OCI-LY3 (cell line): ENCODE results near the gene PYCR2.
A peak's percentile ranks its signal among the peaks of the same experiment; 100 is the strongest.

Experiments used
- H2AFZ ChIP-seq: fragments of 200-600, 300-600 bp; shearing (Covaris generic); 2 replicates; pipeline ENCODE4 v1.6.0; 2014; ENCODE audit warnings: antibody characterized with exemption, low read depth, low read length
- H3K27ac ChIP-seq: fragments of 200-600, 300-600 bp; sonication (generic); 2 replicates; pipeline ENCODE4 v1.5.1; 2014; ENCODE audit warnings: mild to moderate bottlenecking, low read length, moderate library complexity, mixed read lengths
- H3K27me3 ChIP-seq: fragments of 200-600, 300-600 bp; sonication (generic); 2 replicates; pipeline ENCODE4 v1.6.1; 2014; ENCODE audit warnings: low read depth, low read length, mixed read lengths
- H3K36me3 ChIP-seq: fragments of 200-600, 300-600 bp; sonication (generic); replicated peaks from 2 replicates; pipeline ENCODE3; 2014; ENCODE audit warnings: low read depth, low read length, mixed read lengths
- H3K4me1 ChIP-seq: fragments of 300-600, 200-600 bp; sonication (generic); 2 replicates; pipeline ENCODE4 v1.6.1; 2014; ENCODE audit warnings: low read length, mixed read lengths
- H3K4me2 ChIP-seq: fragments of 200-600, 300-600 bp; sonication (generic); 2 replicates; pipeline ENCODE4 v1.6.1; 2014; ENCODE audit warnings: low read length, mixed read lengths
- H3K4me3 ChIP-seq: fragments of 300-600, 200-600 bp; sonication (generic); 2 replicates; pipeline ENCODE4 v1.5.1; 2014; ENCODE audit warnings: antibody characterized with exemption, mild to moderate bottlenecking, low read length, moderate library complexity
- H3K79me2 ChIP-seq: fragments of 300-600, 200-600 bp; shearing (Covaris generic); 2 replicates; pipeline ENCODE4 v1.6.1; 2014; ENCODE audit warnings: mild to moderate bottlenecking, low read length, mixed read lengths
- H3K9ac ChIP-seq: fragments of 300-600, 200-600 bp; shearing (Covaris generic); 2 replicates; pipeline ENCODE4 v1.6.0; 2014; ENCODE audit warnings: mild to moderate bottlenecking, low read length, moderate library complexity
- H3K9me3 ChIP-seq: fragments of 200-600, 300-600 bp; shearing (Covaris generic); 2 replicates; pipeline ENCODE4 v1.6.1; 2014; ENCODE audit warnings: low read length, mixed read lengths; ENCODE audit not compliant: insufficient read depth
- H4K20me1 ChIP-seq: fragments of 200-600, 300-600 bp; sonication (generic); 2 replicates; pipeline ENCODE4 v1.6.1; 2016; ENCODE audit warnings: low read length, mixed read lengths; ENCODE audit not compliant: insufficient read depth
- EZH2phosphoT487 ChIP-seq: fragments of 200-600 bp; shearing (Covaris generic); IDR thresholded peaks from 2 replicates; pipeline ENCODE4 v1.6.1; 2018; ENCODE audit warnings: antibody characterized with exemption, mixed run types, low read depth
- TF ChIP-seq, protein P1 (sequence below): fragments of 200-600, 300-600 bp; sonication (generic); IDR thresholded peaks from 2 replicates; pipeline ENCODE4 v1.5.1; 2014; ENCODE audit warnings: antibody characterized with exemption, low read length, low read depth

Gene PYCR2

DNA sequence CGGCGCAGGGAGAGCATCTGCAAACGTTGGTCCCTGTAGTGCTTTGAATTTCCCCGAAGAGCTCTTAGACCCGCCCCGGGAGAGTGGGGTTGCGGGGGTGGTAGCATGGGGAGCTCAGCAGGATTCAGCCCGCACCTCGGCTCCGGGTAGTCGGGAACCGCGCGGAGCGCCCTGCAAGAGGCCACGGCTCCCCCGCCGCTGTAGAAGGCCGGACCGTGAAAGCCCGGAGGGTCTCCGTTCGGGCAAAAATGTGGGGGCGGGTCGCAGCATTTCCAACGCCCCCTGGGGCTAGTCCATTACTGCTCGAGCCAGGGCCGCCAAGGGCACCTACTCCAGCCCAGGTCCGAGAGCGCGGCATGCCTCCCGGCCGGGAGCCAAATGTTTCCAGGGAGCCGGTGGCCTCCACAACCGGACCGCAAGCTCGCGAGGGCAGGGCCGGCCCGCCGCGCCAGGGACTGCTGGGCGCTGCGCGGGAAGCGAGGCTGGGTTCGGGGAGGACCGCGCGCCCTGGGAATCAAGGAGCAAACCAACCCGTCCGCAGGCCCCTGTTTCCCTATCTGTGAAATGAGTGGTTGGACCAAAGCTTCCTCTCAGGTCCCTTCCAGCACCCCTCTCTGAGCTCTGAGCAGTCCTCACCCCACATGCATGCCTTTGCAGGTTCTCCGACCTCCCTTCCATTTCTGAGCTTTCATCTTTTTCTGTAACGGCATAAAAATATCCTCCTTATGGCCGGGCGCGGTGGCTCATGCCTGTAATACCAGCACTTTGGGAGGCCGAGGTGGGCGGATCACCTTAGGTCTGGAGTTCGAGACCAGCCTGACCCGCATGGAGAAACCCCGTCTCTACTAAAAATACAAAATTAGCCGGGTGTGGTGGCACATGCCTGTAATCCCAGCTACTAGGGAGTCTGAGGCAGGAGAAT is 41.1 kb downstream of the PYCR2 start:
- Histone ChIP-seq H3K4me1 (peaks cover 13% of the 10 kb centered on the region), H3K79me2 (peaks cover 13% of the 10 kb centered on the region; the same call in 1 of the 2 replicates), H3K27ac (peak overlapping the region; percentile 14; the same call in 1 of the 2 replicates), H4K20me1 (no peaks in the 10 kb centered on the region), H3K36me3 (no peaks in the 10 kb centered on the region), H3K4me3 (peak overlapping the region; percentile 85), H3K4me2 (peak overlapping the region; percentile 81), H3K27me3 (no peaks in the 10 kb centered on the region), H3K9ac (peak overlapping the region; percentile 84), H2AFZ (peak overlapping the region; percentile 65; the same call in 1 of the 2 replicates), H3K9me3 (no peaks in the 10 kb centered on the region)
- no peak for TF ChIP-seq EZH2phosphoT487
- TF ChIP-seq, protein P1, sequence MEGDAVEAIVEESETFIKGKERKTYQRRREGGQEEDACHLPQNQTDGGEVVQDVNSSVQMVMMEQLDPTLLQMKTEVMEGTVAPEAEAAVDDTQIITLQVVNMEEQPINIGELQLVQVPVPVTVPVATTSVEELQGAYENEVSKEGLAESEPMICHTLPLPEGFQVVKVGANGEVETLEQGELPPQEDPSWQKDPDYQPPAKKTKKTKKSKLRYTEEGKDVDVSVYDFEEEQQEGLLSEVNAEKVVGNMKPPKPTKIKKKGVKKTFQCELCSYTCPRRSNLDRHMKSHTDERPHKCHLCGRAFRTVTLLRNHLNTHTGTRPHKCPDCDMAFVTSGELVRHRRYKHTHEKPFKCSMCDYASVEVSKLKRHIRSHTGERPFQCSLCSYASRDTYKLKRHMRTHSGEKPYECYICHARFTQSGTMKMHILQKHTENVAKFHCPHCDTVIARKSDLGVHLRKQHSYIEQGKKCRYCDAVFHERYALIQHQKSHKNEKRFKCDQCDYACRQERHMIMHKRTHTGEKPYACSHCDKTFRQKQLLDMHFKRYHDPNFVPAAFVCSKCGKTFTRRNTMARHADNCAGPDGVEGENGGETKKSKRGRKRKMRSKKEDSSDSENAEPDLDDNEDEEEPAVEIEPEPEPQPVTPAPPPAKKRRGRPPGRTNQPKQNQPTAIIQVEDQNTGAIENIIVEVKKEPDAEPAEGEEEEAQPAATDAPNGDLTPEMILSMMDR: no peak

DNA sequence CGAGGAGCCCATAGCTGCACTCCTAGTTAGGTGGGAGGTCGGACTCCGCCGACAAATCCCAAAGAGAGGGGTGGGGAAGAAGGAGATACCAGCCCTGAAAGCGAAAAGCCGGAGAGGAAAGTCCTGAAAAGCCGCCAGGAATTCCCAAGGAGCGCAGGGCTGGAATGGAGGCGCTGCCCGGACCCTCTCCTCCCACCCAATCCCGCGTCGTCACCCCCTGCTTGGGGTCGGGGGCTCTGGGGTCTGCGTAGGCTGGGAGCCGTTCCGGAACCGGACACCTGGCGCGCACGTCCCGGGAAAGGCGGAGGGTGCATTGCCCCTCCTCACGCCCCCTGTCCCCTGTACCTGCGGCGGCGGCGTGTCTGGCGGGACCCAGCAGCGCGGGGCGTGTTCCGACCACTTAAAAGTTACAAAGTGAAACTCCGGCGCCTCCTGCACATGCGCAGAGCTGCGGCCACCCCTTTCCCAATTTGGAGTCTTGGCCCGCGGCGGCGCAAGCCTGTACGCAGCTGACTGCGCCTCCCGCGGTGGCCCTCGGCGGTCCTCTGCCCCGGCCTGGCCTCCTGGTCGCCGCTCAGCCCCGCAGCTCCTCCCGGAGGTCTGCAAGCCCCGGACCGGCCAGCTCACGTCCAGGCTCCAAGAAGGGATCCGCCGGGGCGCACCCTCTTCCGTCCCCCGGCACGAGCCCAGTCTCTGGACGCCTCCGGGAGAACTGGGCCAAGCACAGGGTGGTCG is 41.9 kb downstream of the PYCR2 start, which contains the start of gene TMEM63A:
TMEM63A (minus strand) TSS at position 422 of the 735 bp plus-strand sequence. CDS start 4,800 bp downstream, outside the sequence.
- H3K9ac ChIP-seq: peak within 1 kb of the TSS; percentile 84
- H3K4me1 ChIP-seq: peaks cover 13% of the 10 kb centered on the region
- no peaks in the 10 kb centered on the region for H3K27me3 ChIP-seq
- no peaks in the 10 kb centered on the region for H3K9me3 ChIP-seq
- peak within 1 kb of the TSS; percentile 85 for H3K4me3 ChIP-seq
- peak within 1 kb of the TSS; percentile 81 for H3K4me2 ChIP-seq
- no peaks in the 10 kb centered on the region for H4K20me1 ChIP-seq
- peaks cover 13% of the 10 kb centered on the region; the same call in 1 of the 2 replicates for H3K79me2 ChIP-seq
- H3K36me3 ChIP-seq: peaks cover 4% of the 10 kb centered on the region
- H2AFZ ChIP-seq: peak within 1 kb of the TSS; percentile 65; the same call in 1 of the 2 replicates
- TF ChIP-seq EZH2phosphoT487: no peak
- TF ChIP-seq, protein P1: peak; percentile 38
- H3K27ac ChIP-seq: peak within 1 kb of the TSS; percentile 14; the same call in 1 of the 2 replicates

DNA sequence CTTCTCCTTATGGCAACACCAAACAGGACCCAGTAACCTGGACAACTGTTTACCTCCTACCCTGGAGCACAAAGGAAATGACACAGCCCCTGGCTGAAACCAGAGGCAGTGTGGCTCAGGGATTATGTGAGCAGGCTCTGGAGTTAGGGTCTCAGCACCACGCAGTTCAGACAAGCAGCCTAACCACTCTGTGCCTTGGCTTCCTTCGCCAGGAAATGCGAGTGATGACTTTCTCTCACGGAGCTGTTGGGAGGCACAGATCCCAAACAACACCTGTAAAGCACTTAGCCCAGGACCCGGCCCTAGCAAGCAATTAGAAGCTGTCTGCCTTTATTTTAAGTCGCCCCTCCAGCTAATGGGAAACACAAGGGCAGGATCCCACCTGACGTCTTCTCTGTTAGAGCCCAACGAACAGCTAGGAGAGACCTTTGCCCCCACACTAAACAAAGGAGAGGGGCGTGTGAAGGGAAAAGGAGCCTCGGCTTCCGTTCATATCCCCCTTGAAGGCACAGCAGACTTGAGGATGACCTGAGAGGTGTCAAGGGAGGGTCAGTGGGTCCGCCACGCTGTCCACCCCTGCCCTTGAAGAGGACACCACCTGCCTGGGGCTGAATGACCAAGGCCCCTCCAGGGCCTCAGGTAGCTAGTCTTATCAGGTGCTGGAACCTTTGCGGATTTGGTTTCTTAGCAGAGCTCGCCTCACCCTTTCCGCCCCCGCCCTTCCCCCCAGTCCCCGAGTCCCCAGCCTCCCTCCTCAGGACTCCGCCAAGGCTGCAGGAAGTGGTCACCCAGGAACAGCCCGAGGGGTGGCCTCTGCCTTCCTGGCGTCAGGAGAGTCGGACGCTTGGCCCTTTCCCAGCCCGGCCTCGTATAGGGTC is 42.7 kb downstream of the PYCR2 start:
- Histone ChIP-seq H3K4me1 (peaks cover 13% of the 10 kb centered on the region), H4K20me1 (no peaks in the 10 kb centered on the region), H3K4me2 (peak overlapping the region; percentile 81), H3K27me3 (no peaks in the 10 kb centered on the region), H2AFZ (peak overlapping the region; percentile 25; the same call in 1 of the 2 replicates), H3K9me3 (no peaks in the 10 kb centered on the region), H3K4me3 (peak overlapping the region; percentile 85), H3K36me3 (peaks cover 7% of the 10 kb centered on the region), H3K27ac (no peak overlapping the region), H3K79me2 (peaks cover 13% of the 10 kb centered on the region; the same call in 1 of the 2 replicates), H3K9ac (peak overlapping the region; percentile 84)
- TF ChIP-seq, protein P1: no peak
- no peak for TF ChIP-seq EZH2phosphoT487
